Liver (tissue), 3 donors: ENCODE data around the gene IFRD1.

Experiments used
- EGR1 ChIP-seq, 2 donors: IDR thresholded peaks; 2 replicates each; pipeline ENCODE4 v1.6.1; 2016 to 2018; ENCODE audit warnings: antibody characterized with exemption in 2 of 2, low read depth in 2 of 2
- FOXA2 ChIP-seq: IDR thresholded peaks from 2 replicates; pipeline ENCODE4 v1.6.1; 2016; ENCODE audit warnings: antibody characterized with exemption
- GABPA ChIP-seq, 2 donors: IDR thresholded peaks in 1 of 2; conservative IDR thresholded peaks in 1 of 2; 2 replicates each; pipeline ENCODE4 v1.6.1; 2016; ENCODE audit warnings: antibody characterized with exemption in 2 of 2, mild to moderate bottlenecking in 1 of 2, moderate library complexity in 1 of 2
- RAD21 ChIP-seq, 2 donors: IDR thresholded peaks; 2 replicates each; pipeline ENCODE4 v1.6.1; 2016; ENCODE audit warnings: antibody characterized with exemption in 2 of 2, mild to moderate bottlenecking in 2 of 2
- RXRA ChIP-seq, 2 donors: IDR thresholded peaks; 2 replicates each; pipeline ENCODE4 v1.6.1; 2017 to 2018; ENCODE audit warnings: antibody characterized with exemption in 2 of 2, mild to moderate bottlenecking in 1 of 2
- TAF1 ChIP-seq: conservative IDR thresholded peaks from 2 replicates; pipeline ENCODE4 v1.6.1; 2016; ENCODE audit warnings: antibody characterized with exemption, mild to moderate bottlenecking
- YY1 ChIP-seq: IDR thresholded peaks from 2 replicates; pipeline ENCODE4 v1.6.1; 2016; ENCODE audit warnings: antibody characterized with exemption, mild to moderate bottlenecking
- TF ChIP-seq, protein P1 (sequence below): fragments of 150-350 bp; IDR thresholded peaks from 2 replicates; pipeline ENCODE4 v1.5.1; 2017; ENCODE audit warnings: improper control_type of control experiment, low read depth, low read length; ENCODE audit not compliant: missing input control
- TF ChIP-seq, protein P2 (sequence below): IDR thresholded peaks from 2 replicates; pipeline ENCODE4 v1.6.1; 2016; ENCODE audit warnings: antibody characterized with exemption
- TF ChIP-seq, protein P3 (sequence below): IDR thresholded peaks from 2 replicates; pipeline ENCODE4 v1.6.1; 2016; ENCODE audit warnings: antibody characterized with exemption
- TF ChIP-seq, protein P4 (sequence below): IDR thresholded peaks from 2 replicates; pipeline ENCODE4 v1.6.1; 2016; ENCODE audit warnings: antibody characterized with exemption, mild to moderate bottlenecking
- donor health status: healthy.
- donor health status: healthy.

DNA sequence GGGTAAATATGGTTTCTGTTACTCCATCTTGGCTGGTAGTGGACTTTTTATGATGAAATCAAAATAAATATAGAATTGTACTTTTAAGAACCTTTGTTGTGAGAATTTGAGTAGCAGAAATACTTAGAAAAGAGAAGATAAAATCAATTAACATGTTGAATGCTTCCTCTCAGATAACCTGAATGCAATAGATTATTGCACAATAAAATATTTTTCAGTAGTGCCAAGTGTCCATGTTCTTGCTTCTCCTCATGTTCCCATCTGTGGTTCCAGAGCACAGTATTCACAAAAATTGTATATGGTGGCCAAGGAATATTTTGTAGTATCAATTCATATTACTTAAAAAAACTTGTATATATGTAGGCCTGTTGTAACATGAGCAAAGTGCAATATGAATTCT, 45.9 kb upstream of the IFRD1 start:
- TF ChIP-seq RXRA (IDR thresholded peaks at IDR 0.05), result no peak
- TF ChIP-seq, protein P1, sequence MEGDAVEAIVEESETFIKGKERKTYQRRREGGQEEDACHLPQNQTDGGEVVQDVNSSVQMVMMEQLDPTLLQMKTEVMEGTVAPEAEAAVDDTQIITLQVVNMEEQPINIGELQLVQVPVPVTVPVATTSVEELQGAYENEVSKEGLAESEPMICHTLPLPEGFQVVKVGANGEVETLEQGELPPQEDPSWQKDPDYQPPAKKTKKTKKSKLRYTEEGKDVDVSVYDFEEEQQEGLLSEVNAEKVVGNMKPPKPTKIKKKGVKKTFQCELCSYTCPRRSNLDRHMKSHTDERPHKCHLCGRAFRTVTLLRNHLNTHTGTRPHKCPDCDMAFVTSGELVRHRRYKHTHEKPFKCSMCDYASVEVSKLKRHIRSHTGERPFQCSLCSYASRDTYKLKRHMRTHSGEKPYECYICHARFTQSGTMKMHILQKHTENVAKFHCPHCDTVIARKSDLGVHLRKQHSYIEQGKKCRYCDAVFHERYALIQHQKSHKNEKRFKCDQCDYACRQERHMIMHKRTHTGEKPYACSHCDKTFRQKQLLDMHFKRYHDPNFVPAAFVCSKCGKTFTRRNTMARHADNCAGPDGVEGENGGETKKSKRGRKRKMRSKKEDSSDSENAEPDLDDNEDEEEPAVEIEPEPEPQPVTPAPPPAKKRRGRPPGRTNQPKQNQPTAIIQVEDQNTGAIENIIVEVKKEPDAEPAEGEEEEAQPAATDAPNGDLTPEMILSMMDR, result no peak
- TF ChIP-seq EGR1 (IDR thresholded peaks at IDR 0.05; ENCODE audit: low read depth in 2 of 2), result no peak
- TF ChIP-seq, protein P2, sequence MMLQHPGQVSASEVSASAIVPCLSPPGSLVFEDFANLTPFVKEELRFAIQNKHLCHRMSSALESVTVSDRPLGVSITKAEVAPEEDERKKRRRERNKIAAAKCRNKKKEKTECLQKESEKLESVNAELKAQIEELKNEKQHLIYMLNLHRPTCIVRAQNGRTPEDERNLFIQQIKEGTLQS, result no peak
- TF ChIP-seq, protein P3, sequence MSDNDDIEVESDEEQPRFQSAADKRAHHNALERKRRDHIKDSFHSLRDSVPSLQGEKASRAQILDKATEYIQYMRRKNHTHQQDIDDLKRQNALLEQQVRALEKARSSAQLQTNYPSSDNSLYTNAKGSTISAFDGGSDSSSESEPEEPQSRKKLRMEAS, result no peak
- TF ChIP-seq, protein P4, sequence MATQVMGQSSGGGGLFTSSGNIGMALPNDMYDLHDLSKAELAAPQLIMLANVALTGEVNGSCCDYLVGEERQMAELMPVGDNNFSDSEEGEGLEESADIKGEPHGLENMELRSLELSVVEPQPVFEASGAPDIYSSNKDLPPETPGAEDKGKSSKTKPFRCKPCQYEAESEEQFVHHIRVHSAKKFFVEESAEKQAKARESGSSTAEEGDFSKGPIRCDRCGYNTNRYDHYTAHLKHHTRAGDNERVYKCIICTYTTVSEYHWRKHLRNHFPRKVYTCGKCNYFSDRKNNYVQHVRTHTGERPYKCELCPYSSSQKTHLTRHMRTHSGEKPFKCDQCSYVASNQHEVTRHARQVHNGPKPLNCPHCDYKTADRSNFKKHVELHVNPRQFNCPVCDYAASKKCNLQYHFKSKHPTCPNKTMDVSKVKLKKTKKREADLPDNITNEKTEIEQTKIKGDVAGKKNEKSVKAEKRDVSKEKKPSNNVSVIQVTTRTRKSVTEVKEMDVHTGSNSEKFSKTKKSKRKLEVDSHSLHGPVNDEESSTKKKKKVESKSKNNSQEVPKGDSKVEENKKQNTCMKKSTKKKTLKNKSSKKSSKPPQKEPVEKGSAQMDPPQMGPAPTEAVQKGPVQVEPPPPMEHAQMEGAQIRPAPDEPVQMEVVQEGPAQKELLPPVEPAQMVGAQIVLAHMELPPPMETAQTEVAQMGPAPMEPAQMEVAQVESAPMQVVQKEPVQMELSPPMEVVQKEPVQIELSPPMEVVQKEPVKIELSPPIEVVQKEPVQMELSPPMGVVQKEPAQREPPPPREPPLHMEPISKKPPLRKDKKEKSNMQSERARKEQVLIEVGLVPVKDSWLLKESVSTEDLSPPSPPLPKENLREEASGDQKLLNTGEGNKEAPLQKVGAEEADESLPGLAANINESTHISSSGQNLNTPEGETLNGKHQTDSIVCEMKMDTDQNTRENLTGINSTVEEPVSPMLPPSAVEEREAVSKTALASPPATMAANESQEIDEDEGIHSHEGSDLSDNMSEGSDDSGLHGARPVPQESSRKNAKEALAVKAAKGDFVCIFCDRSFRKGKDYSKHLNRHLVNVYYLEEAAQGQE, result no peak
- TF ChIP-seq TAF1, result no peak
- no peak for TF ChIP-seq YY1
- no peak for TF ChIP-seq RAD21 (IDR thresholded peaks at IDR 0.05)
- no peak for TF ChIP-seq FOXA2
- TF ChIP-seq GABPA (IDR thresholded peaks at IDR 0.05 in 1 of 2, conservative IDR thresholded peaks at IDR 0.05 in 1 of 2), result no peak
